HepG2 (cell line): Measurements from ENCODE around the gene DCLRE1B.

Experiments
- CBFB ChIP-seq: sonication (generic); formaldehyde crosslinking; IDR thresholded peaks from 2 replicates; pipeline ENCODE4 v1.4.0; 2020; ENCODE audit warnings: missing genetic modification reagents
- NR3C1 ChIP-seq: sonication (generic); formaldehyde crosslinking; IDR thresholded peaks from 2 replicates; pipeline ENCODE4 v1.4.0; 2020; ENCODE audit warnings: missing genetic modification reagents
- POLR2AphosphoS5 ChIP-seq: IDR thresholded peaks from 2 replicates; pipeline ENCODE4 v1.6.1; 2012; ENCODE audit warnings: low read depth, low read length
- RNF2 ChIP-seq: fragments of 450-650 bp; conservative IDR thresholded peaks from 2 replicates; pipeline ENCODE4 v1.6.1; 2016; ENCODE audit warnings: low read depth
- U2AF2 ChIP-seq: fragments of 200-400 bp; formaldehyde crosslinking; IDR thresholded peaks from 2 replicates; pipeline ENCODE4 v1.6.1; 2017; ENCODE audit warnings: low read depth, mild to moderate bottlenecking, low read length
- ZBTB33 ChIP-seq: sonication (generic); formaldehyde crosslinking; IDR thresholded peaks from 2 replicates; pipeline ENCODE4 v1.4.0; 2020; ENCODE audit warnings: missing genetic modification reagents
- ZBTB44 ChIP-seq: sonication (generic); formaldehyde crosslinking; IDR thresholded peaks from 2 replicates; pipeline ENCODE4 v1.4.0; 2020; ENCODE audit warnings: missing genetic modification reagents
- ZNF230 ChIP-seq: sonication (generic); formaldehyde crosslinking; IDR thresholded peaks from 2 replicates; pipeline ENCODE4 v1.4.0; 2020; ENCODE audit warnings: mild to moderate bottlenecking, missing genetic modification reagents
- TF ChIP-seq, protein P1 (sequence below): sonication (generic); formaldehyde crosslinking; IDR thresholded peaks from 2 replicates; pipeline ENCODE4 v1.5.0; 2020; ENCODE audit warnings: mild to moderate bottlenecking, missing genetic modification reagents, moderate library complexity

DNA sequence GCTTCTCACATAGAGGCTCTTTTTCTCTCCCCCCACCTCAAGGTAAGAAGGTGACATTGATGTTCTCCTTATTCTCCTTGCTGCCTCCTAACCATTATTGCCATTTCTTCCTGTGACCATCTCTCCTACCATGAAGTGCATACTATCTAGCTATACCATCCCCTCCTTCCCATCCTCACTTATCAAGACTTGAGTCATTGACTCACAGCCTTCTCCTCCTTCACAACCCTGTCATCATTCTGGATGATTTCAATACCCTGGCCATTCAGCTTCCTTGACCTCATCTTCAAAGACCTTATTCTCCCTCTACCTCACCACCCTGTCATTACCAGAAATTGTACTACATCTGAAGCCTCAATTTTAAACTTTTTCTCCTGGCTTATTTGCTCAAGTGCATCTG is 13.1 kb downstream of the DCLRE1B start:
- TF ChIP-seq ZBTB33 (CRISPR knock-in tag) (no peak), U2AF2 (no peak), NR3C1 (no peak), POLR2AphosphoS5 (no peak), ZNF230 (CRISPR knock-in tag) (no peak), CBFB (CRISPR knock-in tag) (no peak), RNF2 (no peak), ZBTB44 (CRISPR knock-in tag) (no peak)
- TF ChIP-seq, protein P1, sequence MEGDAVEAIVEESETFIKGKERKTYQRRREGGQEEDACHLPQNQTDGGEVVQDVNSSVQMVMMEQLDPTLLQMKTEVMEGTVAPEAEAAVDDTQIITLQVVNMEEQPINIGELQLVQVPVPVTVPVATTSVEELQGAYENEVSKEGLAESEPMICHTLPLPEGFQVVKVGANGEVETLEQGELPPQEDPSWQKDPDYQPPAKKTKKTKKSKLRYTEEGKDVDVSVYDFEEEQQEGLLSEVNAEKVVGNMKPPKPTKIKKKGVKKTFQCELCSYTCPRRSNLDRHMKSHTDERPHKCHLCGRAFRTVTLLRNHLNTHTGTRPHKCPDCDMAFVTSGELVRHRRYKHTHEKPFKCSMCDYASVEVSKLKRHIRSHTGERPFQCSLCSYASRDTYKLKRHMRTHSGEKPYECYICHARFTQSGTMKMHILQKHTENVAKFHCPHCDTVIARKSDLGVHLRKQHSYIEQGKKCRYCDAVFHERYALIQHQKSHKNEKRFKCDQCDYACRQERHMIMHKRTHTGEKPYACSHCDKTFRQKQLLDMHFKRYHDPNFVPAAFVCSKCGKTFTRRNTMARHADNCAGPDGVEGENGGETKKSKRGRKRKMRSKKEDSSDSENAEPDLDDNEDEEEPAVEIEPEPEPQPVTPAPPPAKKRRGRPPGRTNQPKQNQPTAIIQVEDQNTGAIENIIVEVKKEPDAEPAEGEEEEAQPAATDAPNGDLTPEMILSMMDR (CRISPR knock-in tag), result no peak
